MM.1S (cell line): ENCODE data around the gene STRN3.

Experiments
- DNase-seq: peaks from one replicate; pipeline ENCODE4 v3.0.0-alpha.2; 2015
- H2AFZ ChIP-seq: fragments of 300-600 bp; sonication (generic); 2 replicates; pipeline ENCODE4 v1.6.0; 2016; ENCODE audit warnings: antibody characterized with exemption, low read length
- H3F3A ChIP-seq: fragments of 300-600 bp; sonication (generic); 2 replicates; pipeline ENCODE4 v1.6.1; 2016; ENCODE audit warnings: mild to moderate bottlenecking, antibody characterized with exemption, low read length, moderate library complexity, mixed read lengths; ENCODE audit not compliant: insufficient read depth
- H3K27ac ChIP-seq: fragments of 300-600 bp; sonication (generic); 2 replicates; pipeline ENCODE4 v1.5.1; 2016; ENCODE audit warnings: mild to moderate bottlenecking, low read length
- H3K27me3 ChIP-seq: fragments of 300-600 bp; sonication (generic); replicated peaks from 2 replicates; pipeline ENCODE4 v1.6.0; 2016; ENCODE audit warnings: low read length; ENCODE audit not compliant: insufficient read depth
- H3K36me3 ChIP-seq: fragments of 300-600 bp; sonication (generic); replicated peaks from 2 replicates; pipeline ENCODE4 v1.6.1; 2016; ENCODE audit warnings: mild to moderate bottlenecking, low read length, mixed read lengths; ENCODE audit not compliant: insufficient read depth
- H3K4me1 ChIP-seq: fragments of 300-600 bp; sonication (generic); 2 replicates; pipeline ENCODE4 v1.6.1; 2016; ENCODE audit warnings: low read length, mixed read lengths
- H3K4me2 ChIP-seq: fragments of 300-600 bp; sonication (generic); 2 replicates; pipeline ENCODE4 v1.6.0; 2016; ENCODE audit warnings: low read depth, low read length
- H3K4me3 ChIP-seq: fragments of 300-600 bp; sonication (generic); 2 replicates; pipeline ENCODE4 v1.5.1; 2016; ENCODE audit warnings: low read length, mixed read lengths
- H3K79me2 ChIP-seq: fragments of 300-600 bp; sonication (generic); 2 replicates; pipeline ENCODE4 v1.6.1; 2016; ENCODE audit warnings: mixed run types, low read length, mixed read lengths
- H3K9ac ChIP-seq: fragments of 300-600 bp; sonication (generic); 2 replicates; pipeline ENCODE4 v1.6.1; 2016; ENCODE audit warnings: low read length, mixed read lengths
- H3K9me2 ChIP-seq: fragments of 300-600 bp; sonication (generic); replicated peaks from 2 replicates; pipeline ENCODE4 v1.6.1; 2016; ENCODE audit warnings: mild to moderate bottlenecking, low read length, mixed read lengths; ENCODE audit not compliant: insufficient read depth
- H3K9me3 ChIP-seq: fragments of 300-600 bp; sonication (generic); replicated peaks from 2 replicates; pipeline ENCODE4 v1.6.1; 2016; ENCODE audit warnings: mild to moderate bottlenecking, low read length, mixed read lengths; ENCODE audit not compliant: insufficient read depth
- H4K20me1 ChIP-seq: fragments of 300-600 bp; sonication (generic); 2 replicates; pipeline ENCODE4 v1.6.1; 2016; ENCODE audit warnings: mild to moderate bottlenecking, low read length, moderate library complexity, mixed read lengths; ENCODE audit not compliant: insufficient read depth
- EZH2 ChIP-seq: fragments of 300-600 bp; sonication (generic); optimal IDR thresholded peaks from 2 replicates; pipeline ENCODE3; 2017; ENCODE audit warnings: low read depth, mild to moderate bottlenecking, antibody characterized with exemption, low read length, mixed read lengths
- EZH2phosphoT487 ChIP-seq: fragments of 300-600 bp; sonication (generic); IDR thresholded peaks from 2 replicates; pipeline ENCODE4 v1.6.1; 2018; ENCODE audit warnings: antibody characterized with exemption, low read length
- TF ChIP-seq, protein P1 (sequence below): fragments of 300-600 bp; sonication (generic); IDR thresholded peaks from 2 replicates; pipeline ENCODE4 v1.5.1; 2016; ENCODE audit warnings: antibody characterized with exemption, low read length, mixed read lengths

Gene STRN3

DNA sequence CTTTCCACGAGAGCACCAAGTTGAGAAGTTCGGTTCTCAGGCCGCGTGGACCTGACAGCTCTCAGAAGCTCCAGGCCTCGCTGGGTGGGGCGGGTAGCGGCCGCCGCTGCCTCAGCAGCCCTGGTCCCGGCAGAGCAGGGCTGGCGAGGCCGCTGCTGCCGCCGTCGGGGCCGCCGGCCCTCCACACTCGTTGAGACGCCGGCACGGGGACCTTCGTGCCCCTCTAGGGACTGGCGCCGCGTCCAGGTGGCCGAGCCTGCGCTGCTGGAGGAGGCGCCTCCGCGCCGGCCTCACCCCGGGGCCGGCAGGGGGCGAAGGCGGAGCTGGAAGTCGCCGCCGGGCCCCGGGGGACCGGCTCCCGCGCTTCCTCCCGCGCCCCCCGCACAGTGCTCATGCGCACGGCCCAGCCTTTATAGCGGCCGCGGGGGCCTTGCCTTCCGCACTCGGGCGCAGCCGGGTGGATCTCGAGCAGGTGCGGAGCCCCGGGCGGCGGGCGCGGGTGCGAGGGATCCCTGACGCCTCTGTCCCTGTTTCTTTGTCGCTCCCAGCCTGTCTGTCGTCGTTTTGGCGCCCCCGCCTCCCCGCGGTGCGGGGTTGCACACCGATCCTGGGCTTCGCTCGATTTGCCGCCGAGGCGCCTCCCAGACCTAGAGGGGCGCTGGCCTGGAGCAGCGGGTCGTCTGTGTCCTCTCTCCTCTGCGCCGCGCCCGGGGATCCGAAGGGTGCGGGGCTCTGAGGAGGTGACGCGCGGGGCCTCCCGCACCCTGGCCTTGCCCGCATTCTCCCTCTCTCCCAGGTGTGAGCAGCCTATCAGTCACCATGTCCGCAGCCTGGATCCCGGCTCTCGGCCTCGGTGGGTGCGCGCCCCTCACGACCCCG is 151.8 kb downstream of the STRN3 start, which contains the start of gene COCH:
Gene COCH, plus strand, starts transcription at position 440 of the 879 bp plus-strand sequence. Its CDS starts 380 bp downstream, at position 820.
- Histone ChIP-seq H3K27me3 (no peaks in the 10 kb centered on the region), H2AFZ (peak within 1 kb of the TSS; percentile 53), H3K4me1 (no peaks in the 10 kb centered on the region), H3K9ac (peak within 1 kb of the TSS; percentile 45; the same call in 1 of the 2 replicates), H3K9me3 (no peaks in the 10 kb centered on the region), H3K9me2 (no peaks in the 10 kb centered on the region), H3K36me3 (no peaks in the 10 kb centered on the region), H3K27ac (no peak within 1 kb of the TSS), H4K20me1 (no peaks in the 10 kb centered on the region), H3K4me2 (peak within 1 kb of the TSS; percentile 60), H3F3A (no peaks in the 10 kb centered on the region), H3K4me3 (peak within 1 kb of the TSS; percentile 56), H3K79me2 (no peaks in the 10 kb centered on the region)
- no peak for TF ChIP-seq EZH2phosphoT487
- TF ChIP-seq, protein P1, sequence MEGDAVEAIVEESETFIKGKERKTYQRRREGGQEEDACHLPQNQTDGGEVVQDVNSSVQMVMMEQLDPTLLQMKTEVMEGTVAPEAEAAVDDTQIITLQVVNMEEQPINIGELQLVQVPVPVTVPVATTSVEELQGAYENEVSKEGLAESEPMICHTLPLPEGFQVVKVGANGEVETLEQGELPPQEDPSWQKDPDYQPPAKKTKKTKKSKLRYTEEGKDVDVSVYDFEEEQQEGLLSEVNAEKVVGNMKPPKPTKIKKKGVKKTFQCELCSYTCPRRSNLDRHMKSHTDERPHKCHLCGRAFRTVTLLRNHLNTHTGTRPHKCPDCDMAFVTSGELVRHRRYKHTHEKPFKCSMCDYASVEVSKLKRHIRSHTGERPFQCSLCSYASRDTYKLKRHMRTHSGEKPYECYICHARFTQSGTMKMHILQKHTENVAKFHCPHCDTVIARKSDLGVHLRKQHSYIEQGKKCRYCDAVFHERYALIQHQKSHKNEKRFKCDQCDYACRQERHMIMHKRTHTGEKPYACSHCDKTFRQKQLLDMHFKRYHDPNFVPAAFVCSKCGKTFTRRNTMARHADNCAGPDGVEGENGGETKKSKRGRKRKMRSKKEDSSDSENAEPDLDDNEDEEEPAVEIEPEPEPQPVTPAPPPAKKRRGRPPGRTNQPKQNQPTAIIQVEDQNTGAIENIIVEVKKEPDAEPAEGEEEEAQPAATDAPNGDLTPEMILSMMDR = no peak
- TF ChIP-seq EZH2 = no peak
- DNase-seq = peak; percentile 26

DNA sequence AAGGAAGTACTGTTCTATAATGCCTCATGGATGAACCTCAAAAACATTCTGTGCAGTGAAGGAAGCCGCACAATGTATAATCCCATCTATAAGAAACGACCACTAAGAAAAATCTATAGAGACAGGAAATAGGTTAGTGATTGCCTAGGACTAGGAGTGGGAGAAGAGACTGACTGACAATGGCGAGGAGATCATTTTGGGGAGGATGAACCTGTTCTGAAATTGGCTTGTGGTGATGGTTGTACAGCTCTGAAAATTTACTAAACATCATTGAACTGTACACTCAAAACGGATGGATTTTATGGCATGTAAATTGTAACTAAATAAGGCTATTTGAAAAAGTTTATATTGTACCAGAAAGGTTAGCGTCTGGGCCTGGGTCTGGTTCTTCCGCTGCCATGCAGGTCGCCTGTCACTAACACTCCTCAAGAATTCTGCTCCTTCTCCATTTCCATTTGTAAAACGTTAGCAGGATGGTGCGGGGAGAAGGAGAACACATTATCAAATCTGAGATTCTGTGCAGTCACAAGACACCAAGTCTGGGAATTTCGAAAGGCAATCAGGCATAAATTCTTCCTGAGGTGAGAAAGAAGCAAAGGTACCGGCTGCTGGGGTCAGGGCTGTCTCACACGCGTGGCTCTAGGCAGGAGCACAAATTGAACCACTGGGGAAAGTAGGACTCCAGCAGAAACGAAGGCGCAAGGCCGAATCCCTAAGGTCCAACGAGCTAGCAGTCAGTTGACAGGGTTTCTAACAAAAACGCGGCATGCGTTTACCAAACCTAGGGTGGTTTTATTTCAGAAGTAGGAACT is 152.7 kb downstream of the STRN3 start:
- Histone ChIP-seq H3K36me3 (no peaks in the 10 kb centered on the region), H3K4me2 (peak overlapping the region; percentile 60), H3K9ac (no peak overlapping the region), H4K20me1 (no peaks in the 10 kb centered on the region), H3K9me3 (no peaks in the 10 kb centered on the region), H3K9me2 (no peaks in the 10 kb centered on the region), H3K27me3 (no peaks in the 10 kb centered on the region), H3K4me1 (no peaks in the 10 kb centered on the region), H3K27ac (no peak overlapping the region), H3K79me2 (no peaks in the 10 kb centered on the region), H2AFZ (no peak overlapping the region), H3F3A (no peaks in the 10 kb centered on the region), H3K4me3 (peak overlapping the region; percentile 56; the same call in 1 of the 2 replicates)
- TF ChIP-seq EZH2phosphoT487 (no peak), EZH2 (no peak)
- TF ChIP-seq, protein P1 = no peak
- DNase-seq = no peak

DNA sequence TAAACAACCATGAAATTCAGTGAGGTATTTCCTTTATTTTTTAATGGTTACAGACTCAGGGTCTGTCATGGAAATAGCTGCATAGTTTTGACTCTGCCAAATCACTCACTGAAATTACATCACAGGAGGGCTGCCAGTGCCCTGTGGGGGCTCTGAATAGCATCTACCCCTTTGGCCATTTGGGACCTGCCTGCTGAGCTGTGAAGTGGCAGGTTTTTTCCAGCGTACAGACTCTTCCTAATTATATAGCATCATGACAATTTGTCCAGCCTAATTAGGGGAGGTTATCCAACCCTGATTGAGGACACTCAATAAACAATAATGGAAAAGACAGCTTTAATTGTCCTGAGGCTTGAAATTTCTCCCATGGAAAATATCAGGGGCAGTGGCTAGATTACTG is 153.6 kb downstream of the STRN3 start:
- Histone ChIP-seq H3K4me1 (no peaks in the 10 kb centered on the region), H3K36me3 (no peaks in the 10 kb centered on the region), H3K9me3 (no peaks in the 10 kb centered on the region), H4K20me1 (no peaks in the 10 kb centered on the region), H3K4me3 (no peak overlapping the region), H3K79me2 (no peaks in the 10 kb centered on the region), H3F3A (no peaks in the 10 kb centered on the region), H3K27ac (no peak overlapping the region), H3K4me2 (no peak overlapping the region), H2AFZ (no peak overlapping the region), H3K27me3 (no peaks in the 10 kb centered on the region), H3K9me2 (no peaks in the 10 kb centered on the region), H3K9ac (no peak overlapping the region)
- no peak for DNase-seq
- no peak for TF ChIP-seq EZH2phosphoT487
- TF ChIP-seq, protein P1 = no peak
- no peak for TF ChIP-seq EZH2
